Astrocyte (in vitro differentiated cells and primary cell): Measurements from ENCODE around the gene EXOSC2.

Source experiments
- CTCF ChIP-seq: IDR thresholded peaks from 2 replicates; pipeline ENCODE4 v1.5.1; 2011; ENCODE audit warnings: low read depth, mild to moderate bottlenecking, inconsistent platforms, low read length, moderate library complexity; ENCODE audit not compliant: insufficient read depth
- EZH2 ChIP-seq: IDR thresholded peaks from 2 replicates; pipeline ENCODE4 v1.6.1; 2012; ENCODE audit warnings: mild to moderate bottlenecking, low read length, inconsistent platforms; ENCODE audit not compliant: insufficient read depth

- TF ChIP-seq CTCF (no peak), EZH2 (no peak)
Observed at GRCh38 chr9:130651752-130652151, 41.8 kb upstream of the EXOSC2 start.
